IMR-90 (cell line): ENCODE results near the gene PLIN5. TPM values are rescaled to one million over a fixed set of nuclear protein-coding genes. Genes with fewer than 3 reads are reported as not detected.

Experiments
- ATAC-seq: fragments of 200-7000 bp; cut with Tn5 transposase; 2 replicates; pipeline ENCODE4 v1.9.1; 2020; ENCODE audit warnings: low read depth, mild to moderate bottlenecking, moderate library complexity
- BruUV-seq: library from RNA; stranded (reverse); fragments of 400-500 nt; replicated peaks from 2 replicates; lab custom pipeline; 2021; lab: Mats Ljungman, UMichigan
- CTCF ChIA-PET: fragments of 300-600 bp; formaldehyde crosslinking; extraction: SDS; loops from one replicate; lab custom pipeline; 2021; ENCODE audit warnings: antibody characterized with exemption; lab: Yijun Ruan, JAX
- POLR2A ChIA-PET: fragments of 300-600 bp; sonication (Branson Sonifier 250); formaldehyde crosslinking; loops from one replicate; lab custom pipeline; 2022; ENCODE audit warnings: antibody characterized with exemption; ENCODE audit not compliant: unreplicated experiment; lab: Charles Lee
- DNase-seq: peaks from one replicate; pipeline ENCODE4 v3.0.0; 2013
- H2AFZ ChIP-seq: replicated peaks from 2 replicates; pipeline ENCODE3; 2013; ENCODE audit warnings: low read length, mild to moderate bottlenecking; ENCODE audit not compliant: poor library complexity
- H2AK5ac ChIP-seq: 2 replicates; pipeline ENCODE4 v1.6.1; 2013; ENCODE audit warnings: low read depth, low read length, inconsistent platforms
- H2AK9ac ChIP-seq: replicated peaks from 2 replicates; pipeline ENCODE3; 2013; ENCODE audit warnings: mild to moderate bottlenecking, low read depth, low read length, moderate library complexity; ENCODE audit not compliant: poor library complexity
- H2BK120ac ChIP-seq: 2 replicates; pipeline ENCODE4 v1.6.1; 2013; ENCODE audit warnings: low read depth, low read length, inconsistent platforms
- H2BK15ac ChIP-seq: 3 replicates; pipeline ENCODE4 v1.6.1; 2013; ENCODE audit warnings: low read depth, low read length, inconsistent platforms
- H2BK20ac ChIP-seq: 2 replicates; pipeline ENCODE4 v1.6.1; 2013; ENCODE audit warnings: low read depth, mild to moderate bottlenecking, inconsistent platforms, low read length, moderate library complexity
- H2BK5ac ChIP-seq: 2 replicates; pipeline ENCODE4 v1.6.1; 2013; ENCODE audit warnings: mild to moderate bottlenecking, low read depth, low read length, inconsistent platforms; ENCODE audit not compliant: poor library complexity, severe bottlenecking
- H3K14ac ChIP-seq: replicated peaks from 2 replicates; pipeline ENCODE4 v1.6.1; 2013; ENCODE audit warnings: low read depth, low read length, inconsistent platforms
- H3K18ac ChIP-seq: 2 replicates; pipeline ENCODE4 v1.6.1; 2013; ENCODE audit warnings: low read depth, low read length, control low read depth
- H3K23ac ChIP-seq: 2 replicates; pipeline ENCODE4 v1.6.1; 2013; ENCODE audit warnings: low read depth, low read length, inconsistent platforms
- H3K27ac ChIP-seq: 2 replicates; pipeline ENCODE4 v1.5.1; 2013; ENCODE audit warnings: mild to moderate bottlenecking, control low read depth, low read length; ENCODE audit not compliant: insufficient read depth
- H3K27me3 ChIP-seq: 2 replicates; pipeline ENCODE4 v1.6.1; 2013; ENCODE audit warnings: low read length; ENCODE audit not compliant: control insufficient read depth, insufficient read depth
- H3K36me3 ChIP-seq: 2 replicates; pipeline ENCODE4 v1.6.1; 2013; ENCODE audit warnings: low read length, mixed read lengths; ENCODE audit not compliant: control insufficient read depth, insufficient read depth
- H3K4ac ChIP-seq: 2 replicates; pipeline ENCODE4 v1.6.1; 2013; ENCODE audit warnings: low read depth, low read length, inconsistent platforms
- H3K4me1 ChIP-seq: 2 replicates; pipeline ENCODE4 v1.6.1; 2013; ENCODE audit warnings: low read length, mixed read lengths; ENCODE audit not compliant: control insufficient read depth, insufficient read depth
- H3K4me2 ChIP-seq: 2 replicates; pipeline ENCODE4 v1.6.1; 2013; ENCODE audit warnings: low read depth, mild to moderate bottlenecking, control low read depth, low read length, moderate library complexity
- H3K4me3 ChIP-seq: 2 replicates; pipeline ENCODE4 v1.5.1; 2013; ENCODE audit warnings: low read depth, mild to moderate bottlenecking, control low read depth, low read length, moderate library complexity; ENCODE audit not compliant: insufficient read depth
- H3K56ac ChIP-seq: 2 replicates; pipeline ENCODE4 v1.6.1; 2013; ENCODE audit warnings: low read length, inconsistent platforms; ENCODE audit not compliant: insufficient read depth; ENCODE audit errors: extremely low read depth
- H3K79me1 ChIP-seq, 2 experiments: 2 replicates each; pipeline ENCODE4 v1.6.1; 2013; ENCODE audit warnings: low read length in 2 of 2, inconsistent platforms in 1 of 2, low read depth in 1 of 2
- H3K9ac ChIP-seq: 2 replicates; pipeline ENCODE4 v1.6.1; 2013; ENCODE audit warnings: low read depth, low read length, control low read depth
- H3K9me1 ChIP-seq: 2 replicates; pipeline ENCODE4 v1.6.1; 2013; ENCODE audit warnings: low read length, inconsistent platforms; ENCODE audit not compliant: insufficient read depth
- H3K9me3 ChIP-seq: 2 replicates; pipeline ENCODE4 v1.6.1; 2013; ENCODE audit warnings: low read length; ENCODE audit not compliant: control insufficient read depth, insufficient read depth
- H4K20me1 ChIP-seq: 2 replicates; pipeline ENCODE4 v1.6.1; 2013; ENCODE audit warnings: low read length, inconsistent platforms; ENCODE audit not compliant: insufficient read depth
- H4K5ac ChIP-seq: 2 replicates; pipeline ENCODE4 v1.6.1; 2013; ENCODE audit warnings: mild to moderate bottlenecking, low read depth, low read length, control low read depth
- H4K8ac ChIP-seq, 2 experiments: 2 replicates each; pipeline ENCODE4 v1.6.1; 2013; ENCODE audit warnings: low read depth in 2 of 2, low read length in 2 of 2, control low read depth in 1 of 2, inconsistent platforms in 1 of 2
- H4K91ac ChIP-seq: 2 replicates; pipeline ENCODE4 v1.6.1; 2013; ENCODE audit warnings: low read depth, low read length, inconsistent platforms; ENCODE audit not compliant: insufficient read depth
- BHLHE40 ChIP-seq: fragments of 150-350 bp; IDR thresholded peaks from 2 replicates; pipeline ENCODE4 v1.6.1; 2016; ENCODE audit warnings: mild to moderate bottlenecking, low read depth, low read length
- CEBPB ChIP-seq: IDR thresholded peaks from 2 replicates; pipeline ENCODE4 v1.6.1; 2012; ENCODE audit warnings: low read depth, low read length, improper control_type of control experiment
- CHD1 ChIP-seq: IDR thresholded peaks from 2 replicates; pipeline ENCODE4 v1.6.1; 2012; ENCODE audit warnings: low read depth, low read length, improper control_type of control experiment
- CTCF ChIP-seq: conservative IDR thresholded peaks from 2 replicates; pipeline ENCODE4 v1.5.1; 2012; ENCODE audit warnings: mild to moderate bottlenecking, low read depth, low read length, improper control_type of control experiment
- ELK1 ChIP-seq: fragments of 150-350 bp; IDR thresholded peaks from 2 replicates; pipeline ENCODE4 v1.6.1; 2016; ENCODE audit warnings: low read depth, mild to moderate bottlenecking, low read length, moderate library complexity, borderline replicate concordance
- FOS ChIP-seq: fragments of 150-350 bp; IDR thresholded peaks from 2 replicates; pipeline ENCODE4 v1.6.1; 2016; ENCODE audit warnings: low read depth, low read length
- MAFK ChIP-seq: IDR thresholded peaks from 2 replicates; pipeline ENCODE4 v1.6.1; 2012; ENCODE audit warnings: low read depth, low read length, improper control_type of control experiment
- MAZ ChIP-seq: IDR thresholded peaks from 2 replicates; pipeline ENCODE4 v1.6.1; 2012; ENCODE audit warnings: low read depth, mild to moderate bottlenecking, low read length, improper control_type of control experiment, moderate library complexity, borderline replicate concordance
- MXI1 ChIP-seq: IDR thresholded peaks from 2 replicates; pipeline ENCODE4 v1.6.1; 2012; ENCODE audit warnings: low read depth, mild to moderate bottlenecking, low read length, moderate library complexity, borderline replicate concordance
- NFE2L2 ChIP-seq: fragments of 150-350 bp; IDR thresholded peaks from 2 replicates; pipeline ENCODE4 v1.6.1; 2016; ENCODE audit warnings: low read depth, mild to moderate bottlenecking, low read length
- POLR2A ChIP-seq: IDR thresholded peaks from 2 replicates; pipeline ENCODE4 v1.6.1; 2012; ENCODE audit warnings: mild to moderate bottlenecking, low read depth, low read length
- RAD21 ChIP-seq: IDR thresholded peaks from 2 replicates; pipeline ENCODE4 v1.6.1; 2012; ENCODE audit warnings: low read length, improper control_type of control experiment
- RCOR1 ChIP-seq: IDR thresholded peaks from 2 replicates; pipeline ENCODE4 v1.6.1; 2012; ENCODE audit warnings: mild to moderate bottlenecking, low read length, improper control_type of control experiment; ENCODE audit not compliant: insufficient replicate concordance
- RFX5 ChIP-seq: IDR thresholded peaks from 2 replicates; pipeline ENCODE4 v1.8.0; 2012; ENCODE audit warnings: low read depth, mild to moderate bottlenecking, low read length, moderate library complexity
- SMC3 ChIP-seq: fragments of 150-350 bp; IDR thresholded peaks from 2 replicates; pipeline ENCODE4 v1.6.1; 2016; ENCODE audit warnings: low read depth, mild to moderate bottlenecking, antibody characterized with exemption, low read length, moderate library complexity
- USF2 ChIP-seq: fragments of 150-350 bp; IDR thresholded peaks from 2 replicates; pipeline ENCODE4 v1.6.1; 2017; ENCODE audit warnings: mild to moderate bottlenecking, antibody characterized with exemption, low read length, low read depth
- WGBS, 2 experiments: methylation state at CpG; one replicate each; pipeline versions ENCODE4 v1.1.5 to v1.1.7; 2013; ENCODE audit warnings: missing lambda C conversion rate in 2 of 2; ENCODE audit not compliant: insufficient read length in 1 of 2; ENCODE audit errors: extremely low coverage in 2 of 2; 5-methylcytosine and 5-hydroxymethylcytosine counted together
- dilution Hi-C: fragments of 300-500 bp; cut with HindIII; formaldehyde crosslinking; loops from one replicate; pipeline ENCODE4 v1.14.3; 2018; ENCODE audit warnings: low sequenced_read_pairs; ENCODE audit not compliant: unreplicated experiment
- in situ Hi-C: fragments of 300-500 bp; cut with MboI; formaldehyde crosslinking; loops from 3 replicates; pipeline ENCODE4 v1.14.3; 2019; ENCODE audit warnings: low sequenced_read_pairs, inconsistent platforms, mixed read lengths
- intact Hi-C: fragments of 100-400 bp; cut with micrococcal nuclease; formaldehyde crosslinking; loops from 2 replicates; pipeline ENCODE4 v1.10.0; 2022
- polyA plus RNA-seq, 3 experiments: library from polyadenylated mRNA; depleted of rRNA; stranded (reverse); fragments of >200 nt; gene quantifications; 2 replicates each; pipeline ENCODE4 v1.2.3, GENCODE V29; 2012; ENCODE audit warnings: low replicate concordance in 1 of 3
- total RNA-seq: library from RNA; depleted of rRNA; stranded (reverse); fragments of >200 nt; gene quantifications from 2 replicates; pipeline ENCODE4 v1.2.3, GENCODE V29; 2012

PLIN5 gene
- total and polyA plus RNA-seq, 2 of the 4 experiments (the other 2 are of a cell fraction), result not detected

- Histone ChIP-seq H2AFZ (peak overlapping the region; percentile 43), H2BK20ac (no peak overlapping the region), H3K9ac (no peak overlapping the region), H3K23ac (no peak overlapping the region), H3K56ac (no peak overlapping the region), H3K4me1 (no peaks in the 10 kb centered on the region), H3K9me3 (no peaks in the 10 kb centered on the region), H2BK5ac (no peak overlapping the region), H3K79me1 (no peaks in the 10 kb centered on the region), H3K27me3 (no peaks in the 10 kb centered on the region), H4K5ac (no peak overlapping the region), H4K8ac (no peak overlapping the region), H3K36me3 (no peaks in the 10 kb centered on the region), H3K4ac (no peak overlapping the region), H3K18ac (no peak overlapping the region), H2BK120ac (no peak overlapping the region), H3K4me3 (no peak overlapping the region), H2AK5ac (no peak overlapping the region), H4K20me1 (no peaks in the 10 kb centered on the region), H3K4me2 (no peak overlapping the region), H4K91ac (no peak overlapping the region), H3K27ac (no peak overlapping the region), H2BK15ac (no peak overlapping the region), H3K9me1 (no peaks in the 10 kb centered on the region), H2AK9ac (no peak overlapping the region), H3K14ac (no peak overlapping the region)
- dilution Hi-C loops, result no loop called here
- intact Hi-C loops, result no loop called here
- in situ Hi-C loops, result no loop called here
- no TSS peak for BruUV-seq
- WGBS, 2 experiments, result 81% methylated on average over 17 of the region's 35 CpGs; no CpG with 5 or more reads in 1 of the 2 experiments
- CTCF ChIA-PET, result interaction anchor here (0.6 to 1.1 kb wide), 3 partner anchors 13 to 69 kb away, joined by 3 to 5 read pairs (median 3); no protein-coding TSS in a partner anchor
- POLR2A ChIA-PET, result interaction anchor here (0.6 kb wide), 1 partner anchor 60 kb away, joined by 7 read pairs; no protein-coding TSS in a partner anchor
- no peak for TF ChIP-seq MAZ
- TF ChIP-seq ELK1, result no peak
- no peak for TF ChIP-seq CTCF
- TF ChIP-seq RAD21, result no peak
- no peak for TF ChIP-seq FOS
- TF ChIP-seq CHD1, result no peak
- TF ChIP-seq SMC3, result no peak
- no peak for TF ChIP-seq USF2
- TF ChIP-seq POLR2A, result no peak
- TF ChIP-seq BHLHE40, result no peak
- TF ChIP-seq MXI1, result no peak
- TF ChIP-seq RCOR1, result no peak
- TF ChIP-seq NFE2L2, result no peak
- TF ChIP-seq RFX5, result no peak
- TF ChIP-seq MAFK, result no peak
- TF ChIP-seq CEBPB, result no peak
- DNase-seq (no peak), ATAC-seq (no peak)
Measured at GRCh38 chr19:4566402-4567051, 31.5 kb upstream of the PLIN5 start.
